Measurements from ENCODE around the gene MYOD1.

MYOD1 gene

DNA sequence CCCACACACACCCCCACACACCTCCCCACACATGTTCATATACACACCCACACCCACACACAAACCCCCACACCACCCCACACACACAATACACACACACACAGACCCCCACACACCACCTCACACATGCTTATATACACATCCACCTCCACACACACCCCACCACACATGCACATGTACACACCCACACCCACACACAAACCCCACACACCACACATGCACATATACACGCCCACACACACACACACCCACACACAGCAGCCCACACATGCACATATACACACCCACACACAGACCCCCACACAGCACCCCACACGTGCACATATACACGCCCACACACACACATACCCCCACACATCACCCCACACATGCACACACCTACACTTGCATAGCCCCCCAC is 44.3 kb downstream of the MYOD1 start:
- no peak overlapping the region for H3K4me3 ChIP-seq (ENCODE audit: low read length)
- no peak overlapping the region for H3K4me2 ChIP-seq (ENCODE audit: low read length)
- no peaks in the 10 kb centered on the region for H3K79me2 ChIP-seq (ENCODE audit: control insufficient read depth, low read length)
- H3K4me1 ChIP-seq (ENCODE audit: control insufficient read depth, low read length) = no peaks in the 10 kb centered on the region
- no peak for TF ChIP-seq CTCF (IDR thresholded peaks at IDR 0.05; ENCODE audit: low read depth, low read length, poor library complexity, severe bottlenecking)
- TF ChIP-seq EZH2phosphoT487 (IDR thresholded peaks at IDR 0.05; ENCODE audit: borderline replicate concordance, low read length) = no peak
- H3K9me2 ChIP-seq (replicated peaks; ENCODE audit: control insufficient read depth, low read length) = no peaks in the 10 kb centered on the region
- no peaks in the 10 kb centered on the region for H3K36me3 ChIP-seq (ENCODE audit: control insufficient read depth, low read length)
- no peaks in the 10 kb centered on the region for H3F3A ChIP-seq (ENCODE audit: control insufficient read depth, insufficient read depth)
- no peak overlapping the region for H3K27ac ChIP-seq (ENCODE audit: low read depth, low read length)
- H3K27me3 ChIP-seq (ENCODE audit: control insufficient read depth, low read length) = no peaks in the 10 kb centered on the region
- H4K20me1 ChIP-seq (ENCODE audit: control insufficient read depth, insufficient read depth, low read depth, low read length) = no peaks in the 10 kb centered on the region
- no peaks in the 10 kb centered on the region for H3K9me3 ChIP-seq (ENCODE audit: control insufficient read depth, insufficient read depth, low read length)

- Histone ChIP-seq H3K27me3 (ENCODE audit: control insufficient read depth, low read length) (no peaks in the 10 kb centered on the region), H3K4me2 (ENCODE audit: low read length) (no peak overlapping the region), H4K20me1 (ENCODE audit: control insufficient read depth, insufficient read depth, low read depth, low read length) (no peaks in the 10 kb centered on the region), H3F3A (ENCODE audit: control insufficient read depth, insufficient read depth) (no peaks in the 10 kb centered on the region), H3K9me2 (replicated peaks; ENCODE audit: control insufficient read depth, low read length) (no peaks in the 10 kb centered on the region), H3K79me2 (ENCODE audit: control insufficient read depth, low read length) (no peaks in the 10 kb centered on the region), H3K4me3 (ENCODE audit: low read length) (no peak overlapping the region), H3K27ac (ENCODE audit: low read depth, low read length) (no peak overlapping the region), H3K36me3 (ENCODE audit: control insufficient read depth, low read length) (no peaks in the 10 kb centered on the region), H3K9me3 (ENCODE audit: control insufficient read depth, insufficient read depth, low read length) (no peaks in the 10 kb centered on the region), H3K4me1 (ENCODE audit: control insufficient read depth, low read length) (no peaks in the 10 kb centered on the region)
- TF ChIP-seq EZH2phosphoT487 (IDR thresholded peaks at IDR 0.05; ENCODE audit: borderline replicate concordance, low read length) = no peak
Measured at GRCh38 chr11:17764446-17765218, 45.3 kb downstream of the MYOD1 start.

- no peaks in the 10 kb centered on the region for H4K20me1 ChIP-seq (ENCODE audit: control insufficient read depth, insufficient read depth, low read depth, low read length)
- no peaks in the 10 kb centered on the region for H3K4me1 ChIP-seq (ENCODE audit: control insufficient read depth, low read length)
- H3F3A ChIP-seq (ENCODE audit: control insufficient read depth, insufficient read depth) = no peaks in the 10 kb centered on the region
- no peaks in the 10 kb centered on the region for H3K9me2 ChIP-seq (replicated peaks; ENCODE audit: control insufficient read depth, low read length)
- H3K36me3 ChIP-seq (ENCODE audit: control insufficient read depth, low read length) = no peaks in the 10 kb centered on the region
- H3K4me2 ChIP-seq (ENCODE audit: low read length) = no peak overlapping the region
- no peak overlapping the region for H3K4me3 ChIP-seq (ENCODE audit: low read length)
- no peak for TF ChIP-seq CTCF (IDR thresholded peaks at IDR 0.05; ENCODE audit: low read depth, low read length, poor library complexity, severe bottlenecking)
- TF ChIP-seq EZH2phosphoT487 (IDR thresholded peaks at IDR 0.05; ENCODE audit: borderline replicate concordance, low read length) = no peak
- no peaks in the 10 kb centered on the region for H3K79me2 ChIP-seq (ENCODE audit: control insufficient read depth, low read length)
- no peaks in the 10 kb centered on the region for H3K9me3 ChIP-seq (ENCODE audit: control insufficient read depth, insufficient read depth, low read length)
- no peak overlapping the region for H3K27ac ChIP-seq (ENCODE audit: low read depth, low read length)
- H3K27me3 ChIP-seq (ENCODE audit: control insufficient read depth, low read length) = no peaks in the 10 kb centered on the region
Measured at GRCh38 chr11:17765356-17766072, 46.1 kb downstream of the MYOD1 start.

DNA sequence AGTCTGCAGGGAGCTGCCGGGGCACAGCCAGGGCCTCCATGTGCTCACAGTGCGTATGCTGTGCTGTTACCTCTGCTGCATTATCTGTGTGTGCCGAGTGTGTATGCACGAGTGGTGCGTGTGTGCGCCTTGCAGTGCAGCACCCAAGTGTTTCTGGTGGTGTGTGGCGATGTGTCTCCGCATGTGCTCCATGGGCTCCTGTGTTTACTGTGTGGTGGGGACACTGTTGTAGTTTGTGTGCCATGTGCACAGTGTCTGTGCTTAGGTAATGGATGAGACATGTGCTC is 46.6 kb downstream of the MYOD1 start:
- no peaks in the 10 kb centered on the region for H3K36me3 ChIP-seq (ENCODE audit: control insufficient read depth, low read length)
- no peaks in the 10 kb centered on the region for H3K9me2 ChIP-seq (replicated peaks; ENCODE audit: control insufficient read depth, low read length)
- no peaks in the 10 kb centered on the region for H3K4me1 ChIP-seq (ENCODE audit: control insufficient read depth, low read length)
- no peak overlapping the region for H3K4me3 ChIP-seq (ENCODE audit: low read length)
- no peaks in the 10 kb centered on the region for H3K9me3 ChIP-seq (ENCODE audit: control insufficient read depth, insufficient read depth, low read length)
- no peaks in the 10 kb centered on the region for H3K79me2 ChIP-seq (ENCODE audit: control insufficient read depth, low read length)
- TF ChIP-seq EZH2phosphoT487 (IDR thresholded peaks at IDR 0.05; ENCODE audit: borderline replicate concordance, low read length) = no peak
- no peak for TF ChIP-seq CTCF (IDR thresholded peaks at IDR 0.05; ENCODE audit: low read depth, low read length, poor library complexity, severe bottlenecking)
- no peaks in the 10 kb centered on the region for H4K20me1 ChIP-seq (ENCODE audit: control insufficient read depth, insufficient read depth, low read depth, low read length)
- no peak overlapping the region for H3K4me2 ChIP-seq (ENCODE audit: low read length)
- no peak overlapping the region for H3K27ac ChIP-seq (ENCODE audit: low read depth, low read length)
- H3F3A ChIP-seq (ENCODE audit: control insufficient read depth, insufficient read depth) = no peaks in the 10 kb centered on the region
- H3K27me3 ChIP-seq (ENCODE audit: control insufficient read depth, low read length) = no peaks in the 10 kb centered on the region

Measured in DOHH2 (cell line).